Psoas muscle (tissue), 8 donors: ENCODE results near the gene SEMA6D. TPM values are rescaled to one million over a fixed set of nuclear protein-coding genes. Genes with fewer than 3 reads are reported as not detected.

Experiments
- ATAC-seq, 4 donors: fragments of 200-7000 bp; cut with Tn5 transposase; one replicate each; pipeline ENCODE4 v1.9.1; 2020; ENCODE audit warnings: moderate library complexity in 3 of 4, mild to moderate bottlenecking in 2 of 4
- DNase-seq, 2 donors: peaks; one replicate each; pipeline ENCODE4 v3.0.0-alpha.2; 2020
- H3K27ac ChIP-seq: fragments of 200-600 bp; one replicate; pipeline ENCODE4 v1.8.0; 2022
- H3K27me3 ChIP-seq, 3 donors: fragments of 200-600 bp in 1 of 3; one replicate each; pipeline versions ENCODE4 v1.6.1 to v1.8.0; 2013 to 2022; ENCODE audit warnings: low read length in 2 of 3, mild to moderate bottlenecking in 2 of 3, moderate library complexity in 1 of 3; ENCODE audit not compliant: insufficient read depth in 3 of 3
- H3K36me3 ChIP-seq, 2 donors: fragments of 200-600 bp in 1 of 2; one replicate each; pipeline versions ENCODE4 v1.6.1 to v1.8.0; 2013 to 2022; ENCODE audit warnings: low read depth in 1 of 2, mild to moderate bottlenecking in 1 of 2, moderate library complexity in 1 of 2; ENCODE audit not compliant: insufficient read depth in 1 of 2
- H3K4me1 ChIP-seq: fragments of 200-600 bp; one replicate; pipeline ENCODE4 v1.8.0; 2022
- H3K4me3 ChIP-seq: fragments of 200-600 bp; one replicate; pipeline ENCODE4 v1.8.0; 2022; ENCODE audit warnings: mild to moderate bottlenecking
- H3K9me3 ChIP-seq: fragments of 200-600 bp; one replicate; pipeline ENCODE4 v1.8.0; 2022
- WGBS, 3 donors: extraction: QIAGEN DNeasy Blood & Tissue Kit; methylation state at CpG; one replicate each; pipeline versions ENCODE4 v1.1.6 to v1.1.7; 2013; 5-methylcytosine and 5-hydroxymethylcytosine counted together
- intact Hi-C, 2 donors: fragments of 100-400 bp; cut with DNase I; formaldehyde crosslinking; loops; one replicate each; pipeline versions ENCODE4 v1.11.0 to v1.14.2; 2022
- polyA plus RNA-seq, 3 donors: library from polyadenylated mRNA; stranded (reverse); fragments of 200-250 nt; gene quantifications; one replicate each; pipeline ENCODE4 v1.2.3, GENCODE V29; 2013
- total RNA-seq, 4 donors: library from RNA; stranded (reverse); fragmentation: NEBNext Ultra II Directional in 2 of 4; extraction: Animal tissue kit (Norgen Biotek cat#: 25700) in 2 of 4; gene quantifications; one replicate each; pipeline versions ENCODE4 v1.2.1 to v1.2.4, GENCODE V29; 2021 to 2023
- TF ChIP-seq, protein P1 (sequence below): fragments of 200-600 bp; IDR thresholded peaks from one replicate; pipeline ENCODE4 v1.8.0; 2022; ENCODE audit warnings: antibody characterized with exemption
- donor health status: healthy with polysubstance abuse.
- donor health status: DM: no; HTN: no; CAD: no; lungs with moderate emphysema.
- donor health status: Bipolar disorder and iron deficiency.
- donor health status: healthy.
- donor health status: DM: yes; HTN: yes; CAD: no.
- donor health status: DM: no; HTN: no; CAD: no.
- donor health status: DM: no; HTN: no; CAD: no.
- donor health status: DM: yes; HTN: yes; CAD: no.

SEMA6D gene
- total and polyA plus RNA-seq, 7 donors: 1.1 to 7.4 (median 3.6) TPM

DNA sequence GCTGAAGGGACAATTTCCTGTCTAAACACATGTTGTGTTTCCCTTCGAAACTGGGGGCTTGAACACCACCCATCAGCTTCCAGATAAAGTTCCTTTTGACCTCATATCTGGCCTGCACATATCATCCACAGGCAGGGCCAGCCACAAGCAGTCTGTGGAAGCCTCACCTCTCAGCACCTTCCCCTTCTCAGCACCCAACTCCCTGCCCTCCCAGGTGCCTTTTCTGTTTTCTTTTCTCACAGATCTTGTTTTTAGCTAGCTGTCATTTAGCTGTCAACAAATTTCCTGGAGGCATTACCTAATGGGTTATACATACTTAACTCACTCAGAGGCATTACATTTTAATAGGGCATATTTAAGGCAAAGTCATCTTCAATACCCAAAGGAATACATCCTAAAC, 93.9 kb downstream of the SEMA6D start:
- H3K9me3 ChIP-seq: no peaks in the 10 kb centered on the region
- no peak overlapping the region for H3K4me3 ChIP-seq
- TF ChIP-seq, protein P1, sequence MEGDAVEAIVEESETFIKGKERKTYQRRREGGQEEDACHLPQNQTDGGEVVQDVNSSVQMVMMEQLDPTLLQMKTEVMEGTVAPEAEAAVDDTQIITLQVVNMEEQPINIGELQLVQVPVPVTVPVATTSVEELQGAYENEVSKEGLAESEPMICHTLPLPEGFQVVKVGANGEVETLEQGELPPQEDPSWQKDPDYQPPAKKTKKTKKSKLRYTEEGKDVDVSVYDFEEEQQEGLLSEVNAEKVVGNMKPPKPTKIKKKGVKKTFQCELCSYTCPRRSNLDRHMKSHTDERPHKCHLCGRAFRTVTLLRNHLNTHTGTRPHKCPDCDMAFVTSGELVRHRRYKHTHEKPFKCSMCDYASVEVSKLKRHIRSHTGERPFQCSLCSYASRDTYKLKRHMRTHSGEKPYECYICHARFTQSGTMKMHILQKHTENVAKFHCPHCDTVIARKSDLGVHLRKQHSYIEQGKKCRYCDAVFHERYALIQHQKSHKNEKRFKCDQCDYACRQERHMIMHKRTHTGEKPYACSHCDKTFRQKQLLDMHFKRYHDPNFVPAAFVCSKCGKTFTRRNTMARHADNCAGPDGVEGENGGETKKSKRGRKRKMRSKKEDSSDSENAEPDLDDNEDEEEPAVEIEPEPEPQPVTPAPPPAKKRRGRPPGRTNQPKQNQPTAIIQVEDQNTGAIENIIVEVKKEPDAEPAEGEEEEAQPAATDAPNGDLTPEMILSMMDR: no peak
- DNase-seq (no peak), ATAC-seq (no peak)
- WGBS, 3 donors: 43 to 50% (median 44%) methylated on average over 1 of the region's 1 CpG
- intact Hi-C loops: no loop called here
- H3K36me3 ChIP-seq: no peaks in the 10 kb centered on the region
- no peaks in the 10 kb centered on the region for H3K27me3 ChIP-seq
- peaks cover 17% of the 10 kb centered on the region for H3K4me1 ChIP-seq
- H3K27ac ChIP-seq: no peak overlapping the region

DNA sequence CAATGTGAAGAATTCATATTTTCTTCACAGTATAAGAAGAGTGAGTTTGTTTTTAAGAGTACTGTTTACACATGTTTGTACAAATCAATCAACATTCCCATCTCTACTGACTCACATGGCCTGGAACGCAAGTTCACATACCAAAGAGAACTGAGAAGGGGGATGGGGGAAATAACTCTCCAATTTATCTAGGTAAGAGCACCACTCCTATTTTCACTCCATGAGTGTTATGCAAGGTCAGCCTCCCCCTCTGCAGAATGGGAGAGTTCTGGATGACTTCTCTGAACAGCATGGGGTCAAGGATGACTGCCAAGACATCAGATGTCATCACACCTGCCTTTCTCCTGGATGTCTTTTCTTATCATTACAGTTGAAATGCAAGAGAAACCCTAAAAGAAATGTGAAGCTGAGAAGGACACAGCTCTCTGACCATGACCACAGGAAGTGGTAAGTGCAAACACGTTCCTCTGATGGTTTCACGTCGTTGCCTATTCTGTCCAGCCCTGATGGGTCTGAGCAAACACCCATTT, 95.2 kb downstream of the SEMA6D start:
- Histone ChIP-seq H3K27ac (no peak overlapping the region), H3K9me3 (no peaks in the 10 kb centered on the region), H3K27me3 (no peaks in the 10 kb centered on the region), H3K36me3 (no peaks in the 10 kb centered on the region), H3K4me3 (no peak overlapping the region), H3K4me1 (peaks cover 17% of the 10 kb centered on the region)
- WGBS, 3 donors: 61 to 74% (median 69%) methylated on average over 4 of the region's 4 CpGs
- intact Hi-C loops: no loop called here
- TF ChIP-seq, protein P1: no peak
- no peak for DNase-seq
- peak; percentile 60 to 88 (median 78) for ATAC-seq

DNA sequence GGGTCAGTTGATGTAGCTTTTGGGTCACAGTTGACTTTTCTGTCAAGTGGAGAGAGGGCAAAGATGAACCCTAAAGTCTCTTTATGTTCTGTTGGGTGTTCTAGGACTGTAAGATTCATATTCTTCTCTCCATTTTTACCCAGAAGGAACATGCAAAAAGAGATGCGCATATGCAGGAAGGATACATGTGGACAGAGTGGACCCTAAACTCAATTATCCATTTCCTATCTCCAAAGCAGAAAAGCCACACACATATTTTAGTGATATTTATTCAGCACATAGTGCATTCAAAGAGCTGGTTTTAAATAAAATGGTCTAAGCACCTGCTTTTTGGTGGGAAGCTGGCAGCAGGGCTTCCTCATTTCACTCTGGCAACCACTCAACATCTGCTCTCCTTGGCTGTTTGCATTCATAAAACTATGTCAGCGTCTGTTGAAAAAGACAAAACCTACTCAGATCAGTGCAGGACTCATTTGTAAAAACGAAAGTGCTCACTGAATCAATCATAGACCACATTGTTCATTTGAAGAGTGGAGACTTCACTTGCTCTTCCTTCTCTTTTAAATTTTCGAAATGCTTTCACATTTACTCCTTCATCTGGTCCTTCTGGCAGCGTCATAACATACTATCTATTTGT, 96.6 kb downstream of the SEMA6D start:
- TF ChIP-seq, protein P1: no peak
- peaks cover 17% of the 10 kb centered on the region for H3K4me1 ChIP-seq
- intact Hi-C loops: no loop called here
- DNase-seq (no peak), ATAC-seq (no peak)
- no peaks in the 10 kb centered on the region for H3K36me3 ChIP-seq
- no peaks in the 10 kb centered on the region for H3K27me3 ChIP-seq
- 71 to 88% (median 76%) methylated on average over 5 of the region's 5 CpGs for WGBS, 3 donors
- no peak overlapping the region for H3K4me3 ChIP-seq
- H3K9me3 ChIP-seq: no peaks in the 10 kb centered on the region
- H3K27ac ChIP-seq: no peak overlapping the region

DNA sequence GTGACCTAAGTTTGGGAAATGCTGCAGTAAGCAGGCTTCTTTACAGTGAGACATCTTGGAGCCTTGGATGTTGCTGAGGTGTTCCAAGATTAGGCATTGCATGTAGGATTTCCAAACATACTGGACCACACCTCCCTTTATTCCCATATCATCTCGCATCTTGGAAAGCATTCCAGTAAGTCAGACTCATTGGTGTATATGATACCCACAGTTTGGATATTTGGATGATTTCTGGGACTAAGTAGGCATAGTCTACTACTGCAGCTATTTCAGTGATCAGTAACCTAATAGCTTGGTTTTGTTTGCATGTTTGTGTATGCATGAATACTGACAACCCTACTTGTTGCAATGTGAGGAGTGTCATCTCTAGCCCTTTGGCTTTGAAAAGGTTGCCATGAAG, 97.3 kb downstream of the SEMA6D start:
- TF ChIP-seq, protein P1: no peak
- Histone ChIP-seq H3K36me3 (no peaks in the 10 kb centered on the region), H3K4me3 (no peak overlapping the region), H3K27ac (no peak overlapping the region), H3K27me3 (no peaks in the 10 kb centered on the region), H3K4me1 (peaks cover 17% of the 10 kb centered on the region), H3K9me3 (no peaks in the 10 kb centered on the region)
- 43 to 76% (median 48%) methylated on average over 1 of the region's 1 CpG for WGBS, 3 donors
- ATAC-seq (peak in 1 of 4 donors; percentile 36), DNase-seq (no peak)
- intact Hi-C loops: loop anchor here in 1 of 2 donors (5.0 kb wide), 1 partner anchor 47 kb away; no protein-coding TSS in a partner anchor
